GM06990 (cell line): ENCODE data around the gene KIAA1217.

Experiments used
- DNase-seq: peaks from one replicate; pipeline ENCODE4 v3.0.0-alpha.2; 2011; ENCODE audit not compliant: insufficient read length; ENCODE audit errors: extremely low read depth
- H3K27me3 ChIP-seq: replicated peaks from 2 replicates; pipeline ENCODE4 v1.6.0; 2011; ENCODE audit warnings: low read length; ENCODE audit not compliant: control insufficient read depth, insufficient read depth
- H3K36me3 ChIP-seq: 2 replicates; pipeline ENCODE4 v1.5.1; 2011; ENCODE audit warnings: low read length; ENCODE audit not compliant: control insufficient read depth, insufficient read depth
- H3K4me3 ChIP-seq: replicated peaks from 2 replicates; pipeline ENCODE4 v1.5.1; 2011; ENCODE audit warnings: low read depth, mild to moderate bottlenecking, control low read depth, low read length
- TF ChIP-seq, protein P1 (sequence below): IDR thresholded peaks from 2 replicates; pipeline ENCODE4 v1.5.1; 2011; ENCODE audit warnings: low read length, control low read depth, mild to moderate bottlenecking, inconsistent platforms; ENCODE audit not compliant: insufficient read depth, poor library complexity, severe bottlenecking

The KIAA1217 gene

DNA sequence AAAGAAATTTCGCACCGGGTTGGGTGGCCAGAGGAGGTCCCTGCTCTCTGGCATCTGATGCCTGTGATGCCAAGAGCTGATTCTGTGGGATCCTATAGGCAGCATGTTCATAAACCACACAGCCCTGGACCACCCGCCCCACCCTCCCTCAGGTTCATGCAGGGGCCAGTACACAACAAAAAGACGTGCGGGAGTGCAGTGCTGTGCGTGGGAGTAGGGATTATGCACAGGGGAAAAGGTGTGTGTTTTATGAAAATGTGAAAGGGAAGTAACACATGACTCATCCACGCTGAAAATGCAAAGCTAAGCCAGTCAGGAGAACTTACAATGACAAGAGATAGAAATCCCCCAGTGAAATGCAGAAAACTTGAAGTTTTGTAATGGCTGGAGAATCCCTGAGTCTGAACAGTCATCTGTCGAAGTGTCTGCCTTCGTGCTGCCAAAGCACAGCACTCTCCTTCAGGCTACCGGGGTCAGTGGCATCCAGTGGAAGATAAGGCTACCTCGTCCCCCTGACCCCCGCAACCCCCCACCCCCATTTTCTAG is 1.1 kb downstream of the KIAA1217 start:
- H3K36me3 ChIP-seq: no peaks in the 10 kb centered on the region
- H3K4me3 ChIP-seq: peak overlapping the region; percentile 64
- peak; percentile 61 for DNase-seq
- TF ChIP-seq, protein P1, sequence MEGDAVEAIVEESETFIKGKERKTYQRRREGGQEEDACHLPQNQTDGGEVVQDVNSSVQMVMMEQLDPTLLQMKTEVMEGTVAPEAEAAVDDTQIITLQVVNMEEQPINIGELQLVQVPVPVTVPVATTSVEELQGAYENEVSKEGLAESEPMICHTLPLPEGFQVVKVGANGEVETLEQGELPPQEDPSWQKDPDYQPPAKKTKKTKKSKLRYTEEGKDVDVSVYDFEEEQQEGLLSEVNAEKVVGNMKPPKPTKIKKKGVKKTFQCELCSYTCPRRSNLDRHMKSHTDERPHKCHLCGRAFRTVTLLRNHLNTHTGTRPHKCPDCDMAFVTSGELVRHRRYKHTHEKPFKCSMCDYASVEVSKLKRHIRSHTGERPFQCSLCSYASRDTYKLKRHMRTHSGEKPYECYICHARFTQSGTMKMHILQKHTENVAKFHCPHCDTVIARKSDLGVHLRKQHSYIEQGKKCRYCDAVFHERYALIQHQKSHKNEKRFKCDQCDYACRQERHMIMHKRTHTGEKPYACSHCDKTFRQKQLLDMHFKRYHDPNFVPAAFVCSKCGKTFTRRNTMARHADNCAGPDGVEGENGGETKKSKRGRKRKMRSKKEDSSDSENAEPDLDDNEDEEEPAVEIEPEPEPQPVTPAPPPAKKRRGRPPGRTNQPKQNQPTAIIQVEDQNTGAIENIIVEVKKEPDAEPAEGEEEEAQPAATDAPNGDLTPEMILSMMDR: no peak
- no peaks in the 10 kb centered on the region for H3K27me3 ChIP-seq

DNA sequence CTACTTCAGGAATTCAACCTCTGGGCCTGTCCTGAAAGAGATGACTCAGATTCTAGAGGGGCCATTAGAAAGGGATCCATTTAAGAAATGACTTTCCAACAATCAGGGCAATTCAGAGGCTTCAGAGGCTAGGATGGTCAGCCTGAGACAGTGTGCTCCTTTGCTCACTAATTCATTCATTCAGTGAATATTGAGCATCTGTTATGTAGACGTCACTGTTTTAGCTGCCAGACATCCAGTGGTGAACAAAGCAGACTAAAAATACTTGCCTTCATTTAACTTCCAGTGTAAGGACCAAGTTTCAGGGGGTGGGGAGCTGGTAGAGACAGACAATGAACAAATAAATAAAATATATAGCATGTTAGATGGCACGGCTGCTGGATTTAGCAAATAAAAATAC is 1.6 kb downstream of the KIAA1217 start:
- no peaks in the 10 kb centered on the region for H3K36me3 ChIP-seq
- no peaks in the 10 kb centered on the region for H3K27me3 ChIP-seq
- H3K4me3 ChIP-seq: peak overlapping the region; percentile 64; the same call in 1 of the 2 replicates
- TF ChIP-seq, protein P1: no peak
- DNase-seq: no peak

DNA sequence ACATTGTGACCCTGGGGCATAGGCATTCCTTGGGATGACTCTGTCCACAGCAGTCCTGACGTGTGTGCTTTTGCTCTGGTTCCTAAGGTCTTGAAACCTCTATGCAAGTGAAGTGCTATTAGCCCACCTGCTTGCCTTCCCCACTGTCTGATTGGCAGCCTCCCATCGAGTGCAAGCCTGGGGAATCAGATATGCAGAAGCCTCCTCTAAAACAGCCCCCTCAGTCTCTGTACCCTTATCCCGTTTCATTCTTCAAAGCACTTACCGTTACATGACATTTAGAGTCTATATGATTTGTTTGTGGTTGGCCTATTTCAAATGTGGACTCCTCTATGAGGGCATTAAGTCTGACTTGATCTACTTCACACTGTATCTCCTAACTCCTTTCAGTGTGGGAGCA is 4.3 kb downstream of the KIAA1217 start:
- no peaks in the 10 kb centered on the region for H3K27me3 ChIP-seq
- no peak overlapping the region for H3K4me3 ChIP-seq
- no peak for DNase-seq
- no peaks in the 10 kb centered on the region for H3K36me3 ChIP-seq
- TF ChIP-seq, protein P1: no peak

DNA sequence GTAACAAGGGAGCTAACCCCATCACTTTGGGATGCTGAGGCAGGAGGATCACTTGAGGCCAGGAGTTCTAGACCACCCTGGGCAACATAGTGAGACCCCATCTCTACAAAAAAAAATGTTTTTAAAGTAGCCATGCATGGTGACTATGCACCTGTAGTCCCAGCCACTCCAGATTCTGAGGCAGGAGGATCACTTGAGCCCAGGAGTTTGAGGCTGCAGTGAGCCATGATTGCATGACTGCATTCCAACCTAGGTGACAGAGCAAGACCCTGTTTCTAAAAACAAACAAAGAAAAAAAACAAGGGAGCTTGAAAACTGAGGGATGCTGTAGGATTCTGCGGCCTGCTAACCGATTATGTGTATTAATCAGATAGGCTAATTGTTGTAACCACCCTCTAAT is 4.9 kb downstream of the KIAA1217 start:
- Histone ChIP-seq H3K36me3 (no peaks in the 10 kb centered on the region), H3K27me3 (no peaks in the 10 kb centered on the region), H3K4me3 (no peak overlapping the region)
- DNase-seq: no peak
- TF ChIP-seq, protein P1: no peak

DNA sequence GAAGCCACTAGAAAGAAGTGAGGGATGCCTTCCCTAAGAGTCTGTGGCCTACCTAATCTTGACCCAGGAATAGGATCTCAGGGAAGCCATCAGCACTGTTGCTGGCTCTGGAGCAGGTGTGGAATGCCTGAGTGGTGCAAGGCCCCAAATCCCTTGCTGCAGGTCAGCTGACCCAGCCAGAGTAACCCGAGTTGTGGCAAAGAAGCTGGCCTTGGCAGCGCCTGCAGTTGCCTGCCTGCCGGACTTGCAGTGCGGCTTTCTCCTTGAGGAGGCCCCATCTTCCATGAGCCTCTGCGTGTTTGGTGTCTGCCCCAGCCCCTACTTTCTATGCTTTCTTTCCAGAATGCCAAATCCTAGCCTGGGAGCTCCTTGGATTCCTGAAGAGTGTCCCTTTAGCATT is 5.8 kb downstream of the KIAA1217 start:
- Histone ChIP-seq H3K36me3 (no peaks in the 10 kb centered on the region), H3K4me3 (no peak overlapping the region), H3K27me3 (no peaks in the 10 kb centered on the region)
- DNase-seq: no peak
- TF ChIP-seq, protein P1: no peak

DNA sequence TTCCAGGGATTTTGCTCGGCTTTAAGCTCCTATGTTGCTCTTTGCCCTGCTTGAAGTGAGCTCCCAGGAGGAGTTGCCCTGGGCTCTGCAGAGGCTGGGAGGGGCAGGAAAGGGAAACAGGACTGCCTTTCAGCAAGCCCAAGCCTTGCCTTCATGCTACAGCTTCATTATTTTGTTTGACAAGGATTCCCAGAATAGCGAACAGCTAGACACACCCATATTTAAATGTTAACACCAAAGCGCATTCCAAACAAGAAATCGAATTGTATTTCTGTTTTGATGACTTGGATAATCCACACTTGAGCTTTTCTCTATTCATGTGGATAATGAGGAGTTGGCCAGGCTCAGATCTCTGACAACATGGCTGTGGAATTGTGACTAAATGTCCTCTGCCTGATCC is 6.3 kb downstream of the KIAA1217 start:
- DNase-seq: no peak
- H3K36me3 ChIP-seq: no peaks in the 10 kb centered on the region
- no peaks in the 10 kb centered on the region for H3K27me3 ChIP-seq
- TF ChIP-seq, protein P1: no peak
- no peak overlapping the region for H3K4me3 ChIP-seq
